ENCODE results near the gene SLC1A3. TPM values are rescaled to one million over a fixed set of nuclear protein-coding genes. Genes with fewer than 3 reads are reported as not detected.

The SLC1A3 gene
- total and polyA plus RNA-seq, 2 of the 4 experiments (the other 2 are of a cell fraction) = 0.27 to 1.3 TPM

DNA sequence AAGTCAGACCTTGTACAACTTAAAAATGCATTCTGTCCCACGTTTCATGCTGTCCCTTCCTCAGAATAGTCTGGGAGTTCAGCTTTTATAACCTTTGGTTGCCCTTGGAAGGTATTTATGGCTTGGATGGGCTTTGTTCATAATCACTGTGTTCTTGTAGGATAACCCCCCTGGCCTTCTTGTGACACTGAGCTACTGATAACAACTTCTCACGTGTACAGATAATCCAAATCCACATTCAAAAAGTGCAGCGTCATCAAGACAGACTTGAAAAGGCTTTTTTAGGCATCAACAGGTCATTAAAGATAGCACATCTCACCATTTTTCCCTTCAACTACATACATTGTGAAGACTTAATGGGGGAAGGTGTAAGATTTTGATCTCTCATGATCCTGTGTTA lies 42.0 kb downstream of the SLC1A3 start:
- ChIA-PET CTCF (no interaction called here), POLR2A (ENCODE audit: unreplicated experiment) (no interaction called here)
- intact Hi-C loops (cut with micrococcal nuclease) (no loop called here), in situ Hi-C loops (cut with MboI; ENCODE audit: low sequenced_read_pairs) (no loop called here), dilution Hi-C loops (cut with HindIII; ENCODE audit: low sequenced_read_pairs, unreplicated experiment) (no loop called here)
- H3K56ac ChIP-seq (ENCODE audit: extremely low read depth, insufficient read depth, low read length) = no peak overlapping the region
- H4K20me1 ChIP-seq (ENCODE audit: insufficient read depth, low read length) = no peaks in the 10 kb centered on the region
- peaks cover 3% of the 10 kb centered on the region; the same call in 1 of the 2 replicates for H3K9me1 ChIP-seq (ENCODE audit: insufficient read depth, low read length)
- no peak overlapping the region for H2BK120ac ChIP-seq (ENCODE audit: low read depth, low read length)
- no peak overlapping the region for H2AFZ ChIP-seq (replicated peaks; ENCODE audit: low read length, poor library complexity)
- H4K91ac ChIP-seq (ENCODE audit: insufficient read depth, low read depth, low read length) = no peak overlapping the region
- no peak overlapping the region for H2AK5ac ChIP-seq (ENCODE audit: low read depth, low read length)
- WGBS, 2 experiments (ENCODE audit: extremely low coverage in 2 of 2, insufficient read length in 1 of 2) = 60% methylated on average over 1 of the region's 3 CpGs; no CpG with 5 or more reads in 1 of the 2 experiments
- H4K8ac ChIP-seq (ENCODE audit: low read depth in 2 of 2, low read length in 2 of 2) = no peak overlapping the region
- H3K18ac ChIP-seq (ENCODE audit: low read depth, low read length) = no peak overlapping the region
- H3K4me2 ChIP-seq (ENCODE audit: low read depth, low read length) = no peak overlapping the region
- no peak overlapping the region for H2BK15ac ChIP-seq (ENCODE audit: low read depth, low read length)
- H3K27ac ChIP-seq (ENCODE audit: insufficient read depth, low read length) = no peak overlapping the region
- H3K79me1 ChIP-seq (ENCODE audit: low read depth in 1 of 2, low read length in 2 of 2) = no peaks in the 10 kb centered on the region
- H2BK20ac ChIP-seq (ENCODE audit: low read depth, low read length) = no peak overlapping the region
- no peak overlapping the region for H3K4ac ChIP-seq (ENCODE audit: low read depth, low read length)
- TF ChIP-seq MAFK (IDR thresholded peaks at IDR 0.05; ENCODE audit: low read depth, low read length) (peak; percentile 43; the same call in 1 of the 2 replicates), FOS (IDR thresholded peaks at IDR 0.05; ENCODE audit: low read depth, low read length) (no peak), MXI1 (IDR thresholded peaks at IDR 0.05; ENCODE audit: borderline replicate concordance, low read depth, low read length) (no peak), RAD21 (IDR thresholded peaks at IDR 0.05; ENCODE audit: low read length) (no peak), CHD1 (IDR thresholded peaks at IDR 0.05; ENCODE audit: low read depth, low read length) (no peak), RCOR1 (IDR thresholded peaks at IDR 0.05; ENCODE audit: insufficient replicate concordance, low read length) (no peak)
- no peaks in the 10 kb centered on the region for H3K9me3 ChIP-seq (ENCODE audit: control insufficient read depth, insufficient read depth, low read length)
- no peak overlapping the region for H3K14ac ChIP-seq (replicated peaks; ENCODE audit: low read depth, low read length)
- H2AK9ac ChIP-seq (replicated peaks; ENCODE audit: low read depth, low read length, poor library complexity) = no peak overlapping the region
- H3K36me3 ChIP-seq (ENCODE audit: control insufficient read depth, insufficient read depth, low read length) = no peaks in the 10 kb centered on the region
- H3K4me3 ChIP-seq (ENCODE audit: insufficient read depth, low read depth, low read length) = no peak overlapping the region
- DNase-seq (no peak), ATAC-seq (ENCODE audit: low read depth) (no peak)
- no peak overlapping the region for H4K5ac ChIP-seq (ENCODE audit: low read depth, low read length)
- no TSS peak for BruUV-seq (replicated peaks)
- H2BK5ac ChIP-seq (ENCODE audit: low read depth, low read length, poor library complexity, severe bottlenecking) = no peak overlapping the region
- 0 out of 2 replicates have a peak, but pooled peaks cover 2% of the 10 kb centered on the region for H3K4me1 ChIP-seq (ENCODE audit: control insufficient read depth, insufficient read depth, low read length)
- H3K9ac ChIP-seq (ENCODE audit: low read depth, low read length) = no peak overlapping the region
- H3K27me3 ChIP-seq (ENCODE audit: control insufficient read depth, insufficient read depth, low read length) = peaks cover 3% of the 10 kb centered on the region
- H3K23ac ChIP-seq (ENCODE audit: low read depth, low read length) = no peak overlapping the region
